ENCODE measurements around the gene NXF1. TPM values are rescaled to one million over a fixed set of nuclear protein-coding genes. Genes with fewer than 3 reads are reported as not detected.

NXF1 gene
- total and polyA plus RNA-seq, 2 of the 8 experiments (the other 6 are each of a cell fraction or from before 2014, with no cell fraction given) = 48.1 to 49.8 TPM

DNA sequence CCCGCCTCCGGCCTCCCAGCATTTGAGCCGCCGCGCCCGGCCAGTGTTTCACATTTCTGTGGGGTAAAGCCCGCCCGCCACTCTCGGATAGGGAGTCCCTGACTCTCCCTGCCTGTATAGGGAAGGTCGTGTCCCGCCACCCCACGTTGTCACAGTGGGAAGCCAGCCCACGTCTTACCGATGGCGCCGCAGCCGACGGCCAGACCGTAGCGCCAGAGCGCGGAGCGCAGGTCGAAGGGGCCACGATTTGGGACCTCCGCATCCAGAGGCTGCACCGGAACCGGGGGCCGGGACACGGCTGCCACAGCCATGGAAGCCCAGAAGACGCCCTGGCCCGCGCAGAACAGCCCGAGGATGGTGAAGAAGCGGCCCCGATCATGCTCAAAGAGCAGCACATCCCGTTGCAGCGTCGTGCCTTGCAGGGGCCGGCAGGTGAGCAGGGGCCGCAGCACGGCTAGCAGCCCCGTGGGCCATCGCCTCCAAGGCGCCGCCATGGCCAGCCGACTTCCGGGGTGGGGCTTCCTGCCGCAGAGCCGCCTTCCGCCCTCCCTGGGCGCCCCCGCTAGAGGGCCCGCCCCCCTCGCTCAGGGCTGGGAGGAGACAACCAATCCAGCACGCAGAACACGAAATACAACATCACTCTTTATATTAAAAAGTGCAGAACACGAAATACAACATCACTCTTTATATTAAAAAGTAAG, 13.6 kb downstream of the NXF1 start, which contains the start of gene TMEM223:
Gene TMEM223, minus strand, starts transcription at position 506 of the 701 bp plus-strand sequence. Its CDS starts 12 bp downstream, at position 494.
- Histone ChIP-seq H3K56ac (replicated peaks; ENCODE audit: insufficient read length, low read depth, low read length) (peak within 1 kb of the TSS; percentile 70), H4K8ac (ENCODE audit: extremely low read depth, insufficient read depth, low read length) (peak within 1 kb of the TSS; percentile 93), H3K36me3 (ENCODE audit: control insufficient read depth in 2 of 4, insufficient read depth in 4 of 4, low read length in 3 of 4) (peaks cover 14 to 38% (median 29%) of the 10 kb centered on the region in 4 experiments), H3K79me2 (ENCODE audit: control insufficient read depth in 1 of 2, insufficient read depth in 2 of 2, low read length in 2 of 2) (peaks cover 0 to 33% of the 10 kb centered on the region in 2 experiments; a peak in 2 of 4 replicates), H2BK20ac (ENCODE audit: low read length) (no peak within 1 kb of the TSS), H3K9ac (replicated peaks in 1 of 4; ENCODE audit: extremely low read depth in 1 of 4, low read depth in 3 of 4, low read length in 3 of 4) (peak within 1 kb of the TSS; percentile 67 to 94 (median 90)), H3K27ac (ENCODE audit: low read depth, low read length) (peak within 1 kb of the TSS; percentile 82), H2AK5ac (ENCODE audit: low read depth, low read length) (no peak within 1 kb of the TSS), H2AFZ (ENCODE audit: low read length) (no peak within 1 kb of the TSS; the same call in 1 of the 2 replicates), H3K4ac (replicated peaks; ENCODE audit: insufficient read length, low read depth, low read length) (peak within 1 kb of the TSS; percentile 91), H2BK120ac (replicated peaks; ENCODE audit: low read depth, low read length) (no peak within 1 kb of the TSS), H4K91ac (replicated peaks; ENCODE audit: insufficient read length, low read length) (peak within 1 kb of the TSS; percentile 93), H2BK12ac (ENCODE audit: low read depth, low read length) (no peak within 1 kb of the TSS), H3K4me1 (replicated peaks in 1 of 4; ENCODE audit: control insufficient read depth in 3 of 4, insufficient read depth in 4 of 4, low read length in 3 of 4) (peaks cover 0 to 7% (median 3%) of the 10 kb centered on the region in 4 experiments; a peak in 3 of 7 replicates), H3K23me2 (ENCODE audit: low read depth, low read length) (no peaks in the 10 kb centered on the region; the same call in 1 of the 2 replicates), H3K27me3 (replicated peaks in 1 of 4; ENCODE audit: control insufficient read depth in 3 of 4, extremely low read depth in 1 of 4, insufficient read depth in 3 of 4, low read length in 3 of 4) (no peaks in the 10 kb centered on the region), H2BK15ac (ENCODE audit: low read length) (no peak within 1 kb of the TSS), H4K20me1 (replicated peaks in 1 of 2; ENCODE audit: control insufficient read depth in 1 of 2, insufficient read depth in 2 of 2, low read length in 2 of 2) (peaks cover 0 to 2% of the 10 kb centered on the region in 2 experiments), H2BK5ac (ENCODE audit: low read depth, low read length) (peak within 1 kb of the TSS; percentile 76), H3K14ac (ENCODE audit: insufficient read length) (no peak within 1 kb of the TSS), H3K18ac (ENCODE audit: extremely low read depth, low read length) (peak within 1 kb of the TSS; percentile 98), H3K9me3 (ENCODE audit: insufficient read depth in 2 of 2, low read depth in 1 of 2, low read length in 1 of 2) (no peaks in the 10 kb centered on the region), H3K79me1 (ENCODE audit: low read depth, low read length) (peaks cover 7% of the 10 kb centered on the region; the same call in 1 of the 2 replicates), H3K4me2 (ENCODE audit: insufficient read depth in 1 of 2, low read depth in 2 of 2, low read length in 2 of 2) (peak within 1 kb of the TSS; percentile 76 to 85), H4K5ac (ENCODE audit: insufficient read length, low read depth, low read length) (peak within 1 kb of the TSS; percentile 98), H3K4me3 (ENCODE audit: extremely low read depth in 1 of 4, insufficient read depth in 2 of 4, low read depth in 3 of 4, low read length in 4 of 4) (peak within 1 kb of the TSS; percentile 84 to 97 (median 91)), H3K23ac (ENCODE audit: insufficient read length) (no peak within 1 kb of the TSS)
- 1% methylated on average over 45 of the region's 58 CpGs; no CpG with 5 or more reads in 1 of the 2 experiments for WGBS, 2 experiments (ENCODE audit: extremely low coverage in 1 of 2, insufficient coverage in 1 of 2, insufficient read length in 1 of 2, insufficient replicate concordance in 2 of 2, low coverage in 1 of 2, low lambda C conversion rate in 2 of 2, missing lambda C conversion rate in 1 of 2)
- DNase-seq (ENCODE audit: low read depth in 1 of 2, low spot score in 2 of 2) (peak in 1 of 2 experiments; percentile 92), FAIRE-seq (no peak)
- ChIA-PET POLR2A (ENCODE audit: partially characterized antibody) (interaction anchor here (0.6 to 15.9 kb wide), 19 partner anchors 12 to 127 kb away, joined by 3 to 251 read pairs (median 6); partner anchors contain the start of genes C11orf98, CSKMT, HNRNPUL2 and NXF1), CTCF (ENCODE audit: partially characterized antibody) (interaction anchor here (0.6 to 3.5 kb wide), 6 partner anchors 9 to 248 kb away, joined by 3 to 15 read pairs (median 3); no protein-coding TSS in a partner anchor)
- TF ChIP-seq, protein P1, sequence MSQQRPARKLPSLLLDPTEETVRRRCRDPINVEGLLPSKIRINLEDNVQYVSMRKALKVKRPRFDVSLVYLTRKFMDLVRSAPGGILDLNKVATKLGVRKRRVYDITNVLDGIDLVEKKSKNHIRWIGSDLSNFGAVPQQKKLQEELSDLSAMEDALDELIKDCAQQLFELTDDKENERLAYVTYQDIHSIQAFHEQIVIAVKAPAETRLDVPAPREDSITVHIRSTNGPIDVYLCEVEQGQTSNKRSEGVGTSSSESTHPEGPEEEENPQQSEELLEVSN (IDR thresholded peaks at IDR 0.05) = peak; percentile 57; the same call in 1 of the 2 replicates
- TF ChIP-seq SRF (IDR thresholded peaks at IDR 0.05; ENCODE audit: low read depth, low read length) (no peak), POLR2A (IDR thresholded peaks at IDR 0.05; ENCODE audit: control extremely low read depth in 1 of 2, low read depth in 2 of 2, low read length in 2 of 2) (peak; percentile 86 to 88), YY1 (IDR thresholded peaks at IDR 0.05; ENCODE audit: low read depth, low read length) (peak; percentile 90), SIN3A (conservative IDR thresholded peaks at IDR 0.05 in 1 of 2, IDR thresholded peaks at IDR 0.05 in 1 of 2; ENCODE audit: low read depth in 1 of 2, low read length in 2 of 2) (peak in 1 of 2 experiments; percentile 54; a peak in 2 of 4 replicates), TBP (IDR thresholded peaks at IDR 0.05; ENCODE audit: low read depth, low read length) (peak; percentile 55; the same call in 1 of the 2 replicates), KDM4A (IDR thresholded peaks at IDR 0.05; ENCODE audit: low read depth, low read length, severe bottlenecking) (peak; percentile 51), KDM5A (IDR thresholded peaks at IDR 0.05; ENCODE audit: low read length) (peak; percentile 74; the same call in 1 of the 2 replicates), PHF8 (conservative IDR thresholded peaks at IDR 0.05; ENCODE audit: low read depth, low read length) (peak; percentile 99), CEBPB (IDR thresholded peaks at IDR 0.05; ENCODE audit: low read depth, low read length) (no peak)
- TF ChIP-seq, protein P2, sequence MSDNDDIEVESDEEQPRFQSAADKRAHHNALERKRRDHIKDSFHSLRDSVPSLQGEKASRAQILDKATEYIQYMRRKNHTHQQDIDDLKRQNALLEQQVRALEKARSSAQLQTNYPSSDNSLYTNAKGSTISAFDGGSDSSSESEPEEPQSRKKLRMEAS (IDR thresholded peaks at IDR 0.05) = peak; percentile 80

Data from H1 (cell line).